AG04450 (cell line): Measurements from ENCODE around the gene HIVEP3. TPM values are rescaled to one million over a fixed set of nuclear protein-coding genes. Genes with fewer than 3 reads are reported as not detected.

Source experiments
- CTCF ChIA-PET: fragments of 300-600, 350-600 bp; formaldehyde crosslinking; extraction: SDS; loops from one replicate; lab custom pipeline; 2022; ENCODE audit warnings: antibody characterized with exemption, inconsistent platforms; lab: Charles Lee
- POLR2A ChIA-PET: fragments of 350-600 bp; formaldehyde crosslinking; extraction: SDS; loops from one replicate; lab custom pipeline; 2021; ENCODE audit warnings: antibody characterized with exemption, inconsistent platforms; lab: Yijun Ruan, JAX
- DNase-seq: peaks from one replicate; pipeline ENCODE4 v3.0.0-alpha.2; 2011; ENCODE audit warnings: low read depth, low spot score
- H3K27ac ChIP-seq: one replicate; pipeline ENCODE4 v1.5.1; 2012; ENCODE audit warnings: low read depth, low read length, control low read depth
- H3K27me3 ChIP-seq: one replicate; pipeline ENCODE4 v1.6.0; 2012; ENCODE audit warnings: low read length; ENCODE audit not compliant: control insufficient read depth, insufficient read depth
- H3K4me3 ChIP-seq: 2 replicates; pipeline ENCODE4 v1.5.1; 2011; ENCODE audit warnings: mild to moderate bottlenecking, low read depth, low read length, control low read depth
- H3K9me3 ChIP-seq: 2 replicates; pipeline ENCODE4 v1.5.1; 2012; ENCODE audit warnings: low read length; ENCODE audit not compliant: control insufficient read depth, insufficient read depth
- CTCF ChIP-seq: IDR thresholded peaks from 2 replicates; pipeline ENCODE4 v1.5.1; 2011; ENCODE audit warnings: low read depth, low read length, control low read depth, inconsistent platforms
- polyA plus RNA-seq: library from polyadenylated mRNA; depleted of rRNA; stranded (reverse); fragments of >200 nt; gene quantifications from 2 replicates; pipeline ENCODE4 v1.2.3, GENCODE V29; 2011

The HIVEP3 gene
- polyA plus RNA-seq, 1 experiment: 4.8 TPM

GRCh38 chr1:41754540-41754939, 164.2 kb downstream of the HIVEP3 start:
- no peak for DNase-seq
- Histone ChIP-seq H3K27ac (no peak overlapping the region), H3K27me3 (no peaks in the 10 kb centered on the region), H3K9me3 (no peaks in the 10 kb centered on the region), H3K4me3 (no peak overlapping the region)
- ChIA-PET POLR2A (no interaction called here), CTCF (interaction anchor here (1.5 kb wide), 1 partner anchor 176 kb away, joined by 3 read pairs; no protein-coding TSS in a partner anchor)
- TF ChIP-seq CTCF: no peak

- no peak for DNase-seq
- CTCF ChIA-PET: no interaction called here
- POLR2A ChIA-PET: no interaction called here
- no peak for TF ChIP-seq CTCF
- H3K4me3 ChIP-seq: no peak overlapping the region
- H3K27ac ChIP-seq: peak overlapping the region; percentile 31
- H3K27me3 ChIP-seq: no peaks in the 10 kb centered on the region
- no peaks in the 10 kb centered on the region for H3K9me3 ChIP-seq
Measured at GRCh38 chr1:41752514-41753170, 166.1 kb downstream of the HIVEP3 start.

- CTCF ChIA-PET: no interaction called here
- POLR2A ChIA-PET: no interaction called here
- Histone ChIP-seq H3K27ac (peak overlapping the region; percentile 31), H3K4me3 (no peak overlapping the region), H3K27me3 (no peaks in the 10 kb centered on the region), H3K9me3 (no peaks in the 10 kb centered on the region)
- DNase-seq: no peak
- TF ChIP-seq CTCF: no peak
Measured at GRCh38 chr1:41751804-41752513, 166.8 kb downstream of the HIVEP3 start.

- Histone ChIP-seq H3K27me3 (no peaks in the 10 kb centered on the region), H3K9me3 (no peaks in the 10 kb centered on the region), H3K27ac (no peak overlapping the region), H3K4me3 (no peak overlapping the region)
- ChIA-PET CTCF (interaction anchor here (1.3 to 1.9 kb wide), 2 partner anchors 177 to 234 kb away, joined by 3 to 5 read pairs; no protein-coding TSS in a partner anchor), POLR2A (interaction anchor here (0.7 kb wide), 1 partner anchor 88 kb away, joined by 11 read pairs; no protein-coding TSS in a partner anchor)
- no peak for TF ChIP-seq CTCF
- no peak for DNase-seq
Measured at GRCh38 chr1:41749991-41750745, 168.6 kb downstream of the HIVEP3 start.
